Osteocyte (in vitro differentiated cells): ENCODE results near the gene PLCB1. TPM values are rescaled to one million over a fixed set of nuclear protein-coding genes. Genes with fewer than 3 reads are reported as not detected.

Experiments
- DNase-seq: peaks from one replicate; pipeline ENCODE4 v3.0.0; 2021; ENCODE audit warnings: mixed read lengths; ENCODE audit not compliant: unreplicated experiment; ENCODE audit errors: extremely low spot score
- H3K27ac Mint-ChIP-seq: one replicate; pipeline ENCODE4 v1.8.0; 2021; ENCODE audit warnings: mild to moderate bottlenecking, mixed read lengths; ENCODE audit not compliant: unreplicated experiment
- H3K27me3 Mint-ChIP-seq: one replicate; pipeline ENCODE4 v1.8.0; 2021; ENCODE audit warnings: mixed read lengths; ENCODE audit not compliant: unreplicated experiment
- H3K36me3 Mint-ChIP-seq: one replicate; pipeline ENCODE4 v1.8.0; 2021; ENCODE audit warnings: mixed read lengths; ENCODE audit not compliant: unreplicated experiment
- H3K4me1 Mint-ChIP-seq: one replicate; pipeline ENCODE4 v1.8.0; 2021; ENCODE audit warnings: mixed read lengths; ENCODE audit not compliant: unreplicated experiment
- H3K4me3 Mint-ChIP-seq: one replicate; pipeline ENCODE4 v1.8.0; 2021; ENCODE audit warnings: mild to moderate bottlenecking, moderate library complexity, mixed read lengths; ENCODE audit not compliant: unreplicated experiment
- H3K9me3 Mint-ChIP-seq: one replicate; pipeline ENCODE4 v1.8.0; 2021; ENCODE audit warnings: mixed read lengths; ENCODE audit not compliant: unreplicated experiment
- CTCF ChIP-seq: fragments of 200-600 bp; sonication (generic); IDR thresholded peaks from 2 replicates; pipeline ENCODE4 v1.5.0; 2021; ENCODE audit warnings: antibody characterized with exemption, mild to moderate bottlenecking, moderate library complexity
- total RNA-seq: library from RNA; stranded (reverse); gene quantifications from 2 replicates; pipeline ENCODE4 v1.2.1, GENCODE V29; 2021

The PLCB1 gene
- total RNA-seq, 1 donor from 2014 or later, result 33.3 TPM

- Mint-ChIP-seq H3K4me1 (no peaks in the 10 kb centered on the region), H3K4me3 (no peak overlapping the region), H3K27ac (no peak overlapping the region), H3K36me3 (peaks cover 22% of the 10 kb centered on the region), H3K9me3 (no peaks in the 10 kb centered on the region), H3K27me3 (no peaks in the 10 kb centered on the region)
- TF ChIP-seq CTCF, result no peak
- DNase-seq, result no peak
Measured at GRCh38 chr20:8670207-8670892, 538.3 kb downstream of the PLCB1 start.

GRCh38 chr20:8670893-8671215 is 538.8 kb downstream of the PLCB1 start:
- Mint-ChIP-seq H3K27me3 (no peaks in the 10 kb centered on the region), H3K36me3 (peaks cover 26% of the 10 kb centered on the region), H3K27ac (no peak overlapping the region), H3K4me1 (no peaks in the 10 kb centered on the region), H3K9me3 (no peaks in the 10 kb centered on the region), H3K4me3 (no peak overlapping the region)
- DNase-seq, result no peak
- TF ChIP-seq CTCF, result no peak

- H3K9me3 Mint-ChIP-seq, result no peaks in the 10 kb centered on the region
- H3K4me1 Mint-ChIP-seq, result no peaks in the 10 kb centered on the region
- H3K4me3 Mint-ChIP-seq, result no peak overlapping the region
- H3K36me3 Mint-ChIP-seq, result peaks cover 26% of the 10 kb centered on the region
- H3K27ac Mint-ChIP-seq, result no peak overlapping the region
- H3K27me3 Mint-ChIP-seq, result no peaks in the 10 kb centered on the region
- DNase-seq, result no peak
- TF ChIP-seq CTCF, result no peak
Measured at GRCh38 chr20:8671370-8671961, 539.4 kb downstream of the PLCB1 start.

- Mint-ChIP-seq H3K27me3 (no peaks in the 10 kb centered on the region), H3K4me3 (no peak overlapping the region), H3K27ac (no peak overlapping the region), H3K9me3 (no peaks in the 10 kb centered on the region), H3K36me3 (peaks cover 35% of the 10 kb centered on the region), H3K4me1 (no peaks in the 10 kb centered on the region)
- TF ChIP-seq CTCF, result no peak
- DNase-seq, result no peak
Measured at GRCh38 chr20:8673116-8673515, 541.0 kb downstream of the PLCB1 start.

- Mint-ChIP-seq H3K9me3 (no peaks in the 10 kb centered on the region), H3K4me3 (no peak overlapping the region), H3K27ac (no peak overlapping the region), H3K27me3 (no peaks in the 10 kb centered on the region), H3K36me3 (peaks cover 25% of the 10 kb centered on the region), H3K4me1 (no peaks in the 10 kb centered on the region)
- DNase-seq, result no peak
- no peak for TF ChIP-seq CTCF
Measured at GRCh38 chr20:8675896-8676295, 543.8 kb downstream of the PLCB1 start.
